SU-DHL-6 (cell line): ENCODE data around the gene TBC1D1.

Experiments
- H2AFZ ChIP-seq: fragments of 200-600 bp; sonication (generic); 2 replicates; pipeline ENCODE4 v1.6.1; 2014; ENCODE audit warnings: low read depth, mild to moderate bottlenecking, moderate library complexity, mixed read lengths, antibody characterized with exemption, low read length; ENCODE audit not compliant: severe bottlenecking
- H3F3A ChIP-seq: fragments of 200-600 bp; shearing (Covaris generic); 2 replicates; pipeline ENCODE4 v1.6.0; 2016; ENCODE audit warnings: antibody characterized with exemption, mild to moderate bottlenecking; ENCODE audit not compliant: insufficient read depth
- H3K27ac ChIP-seq: fragments of 200-600 bp; sonication (generic); 2 replicates; pipeline ENCODE4 v1.5.1; 2016; ENCODE audit warnings: low read depth, mild to moderate bottlenecking, low read length, moderate library complexity, mixed read lengths
- H3K27me3 ChIP-seq: fragments of 200-600 bp; sonication (generic), shearing (Covaris generic); 2 replicates; pipeline ENCODE4 v1.6.0; 2014; ENCODE audit warnings: mild to moderate bottlenecking, low read length
- H3K36me3 ChIP-seq: fragments of 200-600 bp; sonication (generic); 2 replicates; pipeline ENCODE4 v1.6.1; 2014; ENCODE audit warnings: mild to moderate bottlenecking, low read length, mixed read lengths
- H3K4me2 ChIP-seq: fragments of 300-600, 200-600 bp; shearing (Covaris generic), sonication (generic); 2 replicates; pipeline ENCODE4 v1.6.0; 2014; ENCODE audit warnings: low read length, low read depth, mild to moderate bottlenecking; ENCODE audit not compliant: poor library complexity, severe bottlenecking
- H3K4me3 ChIP-seq: fragments of 200-600 bp; sonication (generic); 2 replicates; pipeline ENCODE4 v1.5.1; 2014; ENCODE audit warnings: antibody characterized with exemption, low read length, mild to moderate bottlenecking, mixed read lengths; ENCODE audit not compliant: insufficient read depth, poor library complexity, severe bottlenecking
- H3K79me2 ChIP-seq: fragments of 200-600 bp; sonication (generic); 2 replicates; pipeline ENCODE4 v1.6.1; 2014; ENCODE audit warnings: mild to moderate bottlenecking, low read length, moderate library complexity; ENCODE audit not compliant: insufficient read depth
- H3K9ac ChIP-seq: fragments of 200-600 bp; sonication (generic); 2 replicates; pipeline ENCODE4 v1.7.0; 2014; ENCODE audit warnings: mild to moderate bottlenecking, low read length
- H3K9me2 ChIP-seq: fragments of 200-600 bp; sonication (generic); replicated peaks from 2 replicates; pipeline ENCODE4 v1.6.1; 2014; ENCODE audit warnings: low read length; ENCODE audit not compliant: insufficient read depth
- H3K9me3 ChIP-seq: fragments of 200-600 bp; sonication (generic); 2 replicates; pipeline ENCODE4 v1.6.1; 2014; ENCODE audit warnings: low read length, mixed read lengths; ENCODE audit not compliant: insufficient read depth
- H4K20me1 ChIP-seq: fragments of 200-600 bp; sonication (generic); 2 replicates; pipeline ENCODE4 v1.6.1; 2014; ENCODE audit warnings: low read depth, mild to moderate bottlenecking, antibody characterized with exemption, low read length, moderate library complexity, mixed read lengths
- EZH2phosphoT487 ChIP-seq: fragments of 200-600 bp; sonication (generic), shearing (Covaris generic); conservative IDR thresholded peaks from 2 replicates; pipeline ENCODE4 v1.6.1; 2018; ENCODE audit warnings: mild to moderate bottlenecking, antibody characterized with exemption, low read length, moderate library complexity, mixed read lengths
- TF ChIP-seq, protein P1 (sequence below): fragments of 200-600 bp; sonication (generic); IDR thresholded peaks from one replicate; pipeline ENCODE4 v1.5.1; 2017; ENCODE audit warnings: antibody characterized with exemption, mild to moderate bottlenecking, low read length, moderate library complexity; ENCODE audit not compliant: insufficient read depth, poor library complexity, severe bottlenecking

Gene TBC1D1

DNA sequence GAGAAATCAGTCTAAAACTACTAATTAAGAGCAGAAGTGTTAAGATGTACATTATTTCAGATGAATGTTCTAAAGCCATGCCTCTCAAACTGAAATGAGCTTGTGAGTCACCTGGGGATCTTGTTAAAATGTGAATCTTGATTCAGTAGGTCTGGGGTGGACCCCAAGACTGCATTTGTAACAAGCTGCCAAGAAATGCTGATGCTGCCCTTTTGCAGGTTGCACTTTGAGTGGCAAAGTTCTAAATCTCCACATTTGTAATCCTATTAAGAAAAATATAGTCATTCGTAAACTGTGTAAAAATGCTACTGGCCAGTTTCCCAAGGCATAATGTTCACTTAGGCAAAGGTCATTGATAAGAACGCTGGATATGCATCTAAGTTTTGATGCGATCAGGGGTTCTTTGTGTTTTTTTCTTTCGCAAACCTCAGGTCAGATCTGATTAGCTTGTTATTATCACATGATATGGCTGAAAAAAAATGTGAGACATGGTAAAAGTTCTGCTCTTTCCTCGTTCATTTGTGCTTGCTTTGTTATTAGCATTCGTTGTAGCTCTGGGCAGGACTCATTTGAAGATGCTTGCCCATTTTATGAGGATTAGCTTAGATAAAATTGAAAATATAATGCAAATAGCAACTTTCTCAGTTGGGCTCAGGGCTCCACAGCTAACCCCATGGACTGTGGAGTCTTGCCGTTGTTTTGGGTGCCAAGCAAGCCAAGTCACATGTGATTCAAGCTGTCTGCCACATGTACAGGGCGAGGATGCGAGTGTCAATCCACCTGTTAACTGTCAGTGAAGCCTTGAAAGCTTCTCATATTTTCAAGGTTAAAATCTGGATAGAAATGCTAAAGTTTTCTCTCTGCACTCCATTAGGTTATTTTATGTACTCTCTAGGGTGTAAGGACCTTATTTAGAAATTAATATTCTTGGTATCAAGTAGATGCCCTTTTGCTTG lies 12.1 kb downstream of the TBC1D1 start:
- no peak for TF ChIP-seq EZH2phosphoT487
- TF ChIP-seq, protein P1, sequence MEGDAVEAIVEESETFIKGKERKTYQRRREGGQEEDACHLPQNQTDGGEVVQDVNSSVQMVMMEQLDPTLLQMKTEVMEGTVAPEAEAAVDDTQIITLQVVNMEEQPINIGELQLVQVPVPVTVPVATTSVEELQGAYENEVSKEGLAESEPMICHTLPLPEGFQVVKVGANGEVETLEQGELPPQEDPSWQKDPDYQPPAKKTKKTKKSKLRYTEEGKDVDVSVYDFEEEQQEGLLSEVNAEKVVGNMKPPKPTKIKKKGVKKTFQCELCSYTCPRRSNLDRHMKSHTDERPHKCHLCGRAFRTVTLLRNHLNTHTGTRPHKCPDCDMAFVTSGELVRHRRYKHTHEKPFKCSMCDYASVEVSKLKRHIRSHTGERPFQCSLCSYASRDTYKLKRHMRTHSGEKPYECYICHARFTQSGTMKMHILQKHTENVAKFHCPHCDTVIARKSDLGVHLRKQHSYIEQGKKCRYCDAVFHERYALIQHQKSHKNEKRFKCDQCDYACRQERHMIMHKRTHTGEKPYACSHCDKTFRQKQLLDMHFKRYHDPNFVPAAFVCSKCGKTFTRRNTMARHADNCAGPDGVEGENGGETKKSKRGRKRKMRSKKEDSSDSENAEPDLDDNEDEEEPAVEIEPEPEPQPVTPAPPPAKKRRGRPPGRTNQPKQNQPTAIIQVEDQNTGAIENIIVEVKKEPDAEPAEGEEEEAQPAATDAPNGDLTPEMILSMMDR, result no peak
- H3K79me2 ChIP-seq, result no peaks in the 10 kb centered on the region

DNA sequence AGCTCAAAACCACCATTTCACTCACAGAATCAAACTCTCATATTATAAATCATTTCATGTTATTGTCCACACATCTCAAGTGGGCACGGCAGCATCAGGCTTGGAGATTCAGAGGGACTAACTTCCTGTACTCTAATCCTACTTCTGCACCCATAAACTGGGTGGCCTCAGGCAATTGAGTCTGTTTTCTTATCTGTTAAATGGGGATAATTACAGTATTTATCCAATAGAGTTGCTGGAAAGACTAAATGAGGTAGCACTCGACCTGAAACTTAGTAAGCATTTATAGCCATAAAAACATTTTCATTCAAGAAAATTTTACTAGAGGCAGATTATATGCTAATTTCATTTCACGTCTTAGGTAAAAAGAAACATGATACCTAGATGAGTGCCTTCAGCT lies 13.0 kb downstream of the TBC1D1 start:
- Histone ChIP-seq H3K27ac (no peak overlapping the region), H3K36me3 (no peaks in the 10 kb centered on the region), H3K9me2 (no peaks in the 10 kb centered on the region), H3K9ac (no peak overlapping the region), H2AFZ (no peak overlapping the region), H3K4me3 (no peak overlapping the region), H3K27me3 (no peaks in the 10 kb centered on the region), H3K4me2 (no peak overlapping the region), H3K9me3 (no peaks in the 10 kb centered on the region), H3K79me2 (no peaks in the 10 kb centered on the region), H3F3A (no peaks in the 10 kb centered on the region), H4K20me1 (no peaks in the 10 kb centered on the region)
- TF ChIP-seq, protein P1, result no peak

More for the DNA sequence above, 12.1 kb downstream of the TBC1D1 start:
- Histone ChIP-seq H3K9me2 (no peaks in the 10 kb centered on the region), H3K4me2 (no peak overlapping the region), H2AFZ (no peak overlapping the region), H3F3A (no peaks in the 10 kb centered on the region), H3K4me3 (no peak overlapping the region), H3K9ac (no peak overlapping the region), H3K36me3 (no peaks in the 10 kb centered on the region), H3K9me3 (no peaks in the 10 kb centered on the region), H3K27ac (no peak overlapping the region), H4K20me1 (no peaks in the 10 kb centered on the region), H3K27me3 (no peaks in the 10 kb centered on the region)

DNA sequence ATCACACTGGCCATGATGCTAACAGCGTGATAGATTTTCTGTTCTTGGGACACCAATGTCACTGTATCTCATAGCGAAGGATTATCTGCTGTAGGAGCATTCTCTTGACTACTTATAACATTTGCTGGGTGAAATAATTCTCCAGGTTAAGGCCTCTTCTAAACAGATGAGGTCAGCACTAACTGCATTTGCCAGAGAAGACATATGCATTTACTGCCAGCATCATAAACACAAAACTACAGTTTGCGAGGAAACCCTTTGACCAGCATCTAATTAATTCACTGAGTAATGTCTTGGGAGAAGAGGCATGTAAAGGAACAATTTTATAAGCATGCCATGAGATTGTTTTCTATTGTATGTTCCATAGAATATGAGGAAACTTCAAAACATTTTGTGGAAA lies 13.9 kb downstream of the TBC1D1 start:
- no peaks in the 10 kb centered on the region for H3F3A ChIP-seq
- no peak overlapping the region for H3K4me2 ChIP-seq
- H3K9ac ChIP-seq, result no peak overlapping the region
- H3K79me2 ChIP-seq, result no peaks in the 10 kb centered on the region
- no peaks in the 10 kb centered on the region for H3K36me3 ChIP-seq
- H2AFZ ChIP-seq, result no peak overlapping the region
- no peaks in the 10 kb centered on the region for H3K9me2 ChIP-seq
- no peaks in the 10 kb centered on the region for H3K27me3 ChIP-seq
- H3K9me3 ChIP-seq, result no peaks in the 10 kb centered on the region
- H3K4me3 ChIP-seq, result no peak overlapping the region
- no peak overlapping the region for H3K27ac ChIP-seq
- no peaks in the 10 kb centered on the region for H4K20me1 ChIP-seq
- TF ChIP-seq EZH2phosphoT487, result no peak
- TF ChIP-seq, protein P1, result no peak
